HepG2 (cell line): ENCODE results near the gene KLC4. TPM values are rescaled to one million over a fixed set of nuclear protein-coding genes. Genes with fewer than 3 reads are reported as not detected.

ENCODE experiments used
- AFF4 ChIP-seq: sonication (generic); formaldehyde crosslinking; IDR thresholded peaks from 2 replicates; pipeline ENCODE4 v1.4.0; 2020; ENCODE audit warnings: missing genetic modification reagents
- ESRRA ChIP-seq: sonication (generic); formaldehyde crosslinking; IDR thresholded peaks from 2 replicates; pipeline ENCODE4 v1.5.1; 2020; ENCODE audit warnings: mild to moderate bottlenecking, low read depth, missing genetic modification reagents
- ETS1 ChIP-seq: sonication (generic); formaldehyde crosslinking; IDR thresholded peaks from 2 replicates; pipeline ENCODE4 v1.4.0; 2020; ENCODE audit warnings: missing genetic modification reagents
- FOSL1 ChIP-seq: sonication (generic); formaldehyde crosslinking; IDR thresholded peaks from 2 replicates; pipeline ENCODE4 v1.9.0; 2021; ENCODE audit warnings: missing genetic modification reagents, borderline replicate concordance
- ISX ChIP-seq: sonication (generic); formaldehyde crosslinking; conservative IDR thresholded peaks from 2 replicates; pipeline ENCODE4 v1.5.0; 2020; ENCODE audit warnings: missing genetic modification reagents
- MAFF ChIP-seq: IDR thresholded peaks from 2 replicates; pipeline ENCODE4 v1.6.1; 2011; ENCODE audit warnings: low read depth, low read length, improper control_type of control experiment
- MEF2D ChIP-seq: sonication (generic); formaldehyde crosslinking; IDR thresholded peaks from 2 replicates; pipeline ENCODE4 v1.5.1; 2020; ENCODE audit warnings: mild to moderate bottlenecking, missing genetic modification reagents
- NFE2 ChIP-seq: sonication (generic); formaldehyde crosslinking; IDR thresholded peaks from 2 replicates; pipeline ENCODE4 v1.4.0; 2020; ENCODE audit warnings: missing genetic modification reagents
- PAF1 ChIP-seq: IDR thresholded peaks from 2 replicates; pipeline ENCODE4 v1.6.1; 2016; ENCODE audit warnings: missing genetic modification reagents, missing compliant biosample characterization
- PHF8 ChIP-seq: sonication (generic); formaldehyde crosslinking; IDR thresholded peaks from 2 replicates; pipeline ENCODE4 v1.5.0; 2020; ENCODE audit warnings: missing genetic modification reagents
- RNF2 ChIP-seq: fragments of 450-650 bp; conservative IDR thresholded peaks from 2 replicates; pipeline ENCODE4 v1.6.1; 2016; ENCODE audit warnings: low read depth
- SAFB2 ChIP-seq: sonication (generic); formaldehyde crosslinking; IDR thresholded peaks from 2 replicates; pipeline ENCODE4 v1.5.1; 2020; ENCODE audit warnings: missing genetic modification reagents, low read depth, mild to moderate bottlenecking, borderline replicate concordance
- SIX1 ChIP-seq: sonication (generic); formaldehyde crosslinking; IDR thresholded peaks from 2 replicates; pipeline ENCODE4 v1.4.0; 2020; ENCODE audit warnings: missing genetic modification reagents, borderline replicate concordance
- TARDBP ChIP-seq: sonication (generic); formaldehyde crosslinking; IDR thresholded peaks from 2 replicates; pipeline ENCODE4 v1.8.0; 2022; ENCODE audit warnings: mild to moderate bottlenecking, missing genetic modification reagents
- TRAFD1 ChIP-seq: sonication (generic); formaldehyde crosslinking; IDR thresholded peaks from 2 replicates; pipeline ENCODE4 v1.5.1; 2020; ENCODE audit warnings: missing genetic modification reagents, mild to moderate bottlenecking, borderline replicate concordance
- XBP1 ChIP-seq: sonication (generic); formaldehyde crosslinking; IDR thresholded peaks from 2 replicates; pipeline ENCODE4 v1.5.0; 2020; ENCODE audit warnings: missing genetic modification reagents
- ZBTB43 ChIP-seq: sonication (generic); formaldehyde crosslinking; conservative IDR thresholded peaks from 2 replicates; pipeline ENCODE4 v1.4.0; 2020; ENCODE audit warnings: missing genetic modification reagents
- ZNF260 ChIP-seq: sonication (generic); formaldehyde crosslinking; IDR thresholded peaks from 2 replicates; pipeline ENCODE4 v1.4.0; 2020; ENCODE audit warnings: missing genetic modification reagents, low read depth, mild to moderate bottlenecking, borderline replicate concordance
- ZNF430 ChIP-seq: sonication (generic); formaldehyde crosslinking; IDR thresholded peaks from 2 replicates; pipeline ENCODE4 v1.9.0; 2021; ENCODE audit warnings: mild to moderate bottlenecking, missing genetic modification reagents
- ZNF549 ChIP-seq: sonication (generic); formaldehyde crosslinking; IDR thresholded peaks from 2 replicates; pipeline ENCODE4 v1.5.0; 2020; ENCODE audit warnings: missing genetic modification reagents
- ZNF570 ChIP-seq: sonication (generic); formaldehyde crosslinking; IDR thresholded peaks from 2 replicates; pipeline ENCODE4 v1.4.0; 2020; ENCODE audit warnings: mild to moderate bottlenecking, missing genetic modification reagents, borderline replicate concordance
- ZNF776 ChIP-seq: sonication (generic); formaldehyde crosslinking; IDR thresholded peaks from 2 replicates; pipeline ENCODE4 v1.4.0; 2020; ENCODE audit warnings: mild to moderate bottlenecking, missing genetic modification reagents
- ZNF816 ChIP-seq: sonication (generic); formaldehyde crosslinking; IDR thresholded peaks from 2 replicates; pipeline ENCODE4 v1.8.0; 2022; ENCODE audit warnings: missing genetic modification reagents, mild to moderate bottlenecking, borderline replicate concordance
- polyA plus RNA-seq, 8 experiments: library from polyadenylated mRNA; depleted of rRNA in 3 of 8; stranded (reverse) in 7 of 8; unstranded in 1 of 8; fragments of >200 nt; fragmentation: Illumina TruSeq in 4 of 8; extraction: Trizol in 4 of 8; gene quantifications; 2 replicates each; pipeline versions ENCODE4 v1.2.1 to v1.2.3, GENCODE V29; 2011 to 2016; ENCODE audit warnings: low read depth in 4 of 8, missing spikeins in 1 of 8, mixed read lengths in 1 of 8; ENCODE audit not compliant: insufficient read depth in 1 of 8
- total RNA-seq, 5 experiments: library from RNA; depleted of rRNA; stranded (reverse); fragments of >200 nt; fragmentation: Illumina TruSeq; extraction: Trizol; gene quantifications; 2 replicates each; pipeline ENCODE4 v1.2.3, GENCODE V29; 2016; ENCODE audit warnings: low read depth in 1 of 5

KLC4 gene
- total and polyA plus RNA-seq, 2 of the 13 experiments (the other 11 are each of a cell fraction or from before 2014, with no cell fraction given): 45.4 to 70.4 TPM

GRCh38 chr6:43089874-43090558 is 30.6 kb downstream of the KLC4 start (continued):
- TF ChIP-seq TRAFD1 (no peak), ZNF549 (no peak), ZNF260 (CRISPR knock-in tag) (no peak), ZBTB43 (CRISPR knock-in tag) (no peak), MAFF (no peak), SAFB2 (no peak), ZNF430 (CRISPR knock-in tag) (no peak), ZNF776 (CRISPR knock-in tag) (no peak), ESRRA (no peak), ISX (CRISPR knock-in tag) (no peak), AFF4 (CRISPR knock-in tag) (no peak), NFE2 (CRISPR knock-in tag) (no peak), TARDBP (peak; percentile 82; the same call in 1 of the 2 replicates), FOSL1 (peak; percentile 45; the same call in 1 of the 2 replicates), MEF2D (CRISPR knock-in tag) (peak; percentile 54; the same call in 1 of the 2 replicates), XBP1 (CRISPR knock-in tag) (no peak), ETS1 (CRISPR knock-in tag) (no peak), PAF1 (CRISPR knock-in tag) (no peak), ZNF570 (CRISPR knock-in tag) (no peak), PHF8 (CRISPR knock-in tag) (no peak; the same call in none of the 2 replicates), RNF2 (no peak), SIX1 (CRISPR knock-in tag) (peak; percentile 52; the same call in 1 of the 2 replicates), ZNF816 (CRISPR knock-in tag) (no peak; the same call in 1 of the 2 replicates)
